GM21367 (cell line): Measurements from ENCODE around the gene ACACB.
"Not testable (repeated sequence)": the region's sequence is repeated elsewhere in the genome, so short reads cannot be mapped to it uniquely, and the experiment has no call there.

Experiments
- ATAC-seq: cut with Tn5 transposase; IDR thresholded peaks from one replicate; pipeline ENCODE4 v1.9.1; 2021; ENCODE audit not compliant: unreplicated experiment

ACACB gene

GRCh38 chr12:109139360-109139759 lies 23.0 kb downstream of the ACACB start:
- ATAC-seq: no peak

DNA sequence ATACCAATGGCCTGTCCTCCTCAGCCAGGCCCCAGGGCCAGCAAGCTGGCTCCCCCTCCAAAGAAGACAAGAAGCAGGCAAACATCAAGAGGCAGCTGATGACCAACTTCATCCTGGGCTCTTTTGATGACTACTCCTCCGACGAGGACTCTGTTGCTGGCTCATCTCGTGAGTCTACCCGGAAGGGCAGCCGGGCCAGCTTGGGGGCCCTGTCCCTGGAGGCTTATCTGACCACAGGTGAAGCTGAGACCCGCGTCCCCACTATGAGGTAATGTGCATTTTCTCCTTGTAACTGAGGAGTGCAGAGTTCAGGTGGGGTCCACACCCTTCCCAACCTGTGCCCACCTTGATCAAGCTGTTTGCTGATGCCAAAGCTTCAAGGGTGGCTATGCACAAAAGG lies 23.4 kb downstream of the ACACB start:
- ATAC-seq: no peak

- ATAC-seq: no peak
These were observed 24.2 kb downstream of the ACACB start for GRCh38 chr12:109140560-109140959.

GRCh38 chr12:109144224-109144623 lies 27.8 kb downstream of the ACACB start:
- no peak for ATAC-seq

DNA sequence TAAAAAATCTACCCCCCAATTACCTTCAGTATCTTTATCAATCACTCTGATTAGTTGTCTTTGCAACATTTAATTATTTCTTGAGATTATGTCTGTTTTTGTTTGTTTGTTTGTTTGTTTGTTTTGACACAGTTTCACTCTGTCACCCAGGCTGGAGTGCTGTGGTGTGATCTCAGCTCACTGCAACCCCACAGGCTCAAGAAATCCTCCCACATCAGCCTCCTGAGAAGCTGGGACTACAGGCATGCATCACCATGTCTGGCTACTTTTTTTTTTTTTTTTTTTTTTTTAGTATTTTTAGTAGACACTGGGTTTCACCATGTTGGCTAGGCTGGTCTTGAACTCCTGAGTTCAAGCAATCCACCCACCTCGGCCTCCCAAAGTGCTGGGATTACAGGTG lies 30.7 kb downstream of the ACACB start:
- not testable (repeated sequence) for ATAC-seq

DNA sequence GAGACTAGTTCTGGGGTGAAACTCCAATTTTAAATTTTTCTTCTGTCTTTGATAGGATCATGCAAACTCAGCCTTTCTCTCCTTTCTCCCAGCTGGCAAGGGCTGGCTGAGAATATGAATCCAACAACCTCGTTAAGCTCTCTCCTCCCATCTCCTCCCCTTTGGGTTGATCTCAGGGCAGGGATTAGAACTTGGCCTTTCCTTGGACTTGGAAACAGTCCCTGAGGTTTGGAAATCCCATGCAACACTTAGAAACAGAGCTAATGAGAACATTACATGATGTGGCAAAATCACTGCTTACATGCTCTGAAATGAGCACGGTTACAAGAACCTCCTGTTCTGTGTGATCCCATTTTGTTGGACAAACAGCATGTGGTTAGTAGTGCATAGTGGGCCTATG lies 31.6 kb downstream of the ACACB start:
- ATAC-seq: no peak

DNA sequence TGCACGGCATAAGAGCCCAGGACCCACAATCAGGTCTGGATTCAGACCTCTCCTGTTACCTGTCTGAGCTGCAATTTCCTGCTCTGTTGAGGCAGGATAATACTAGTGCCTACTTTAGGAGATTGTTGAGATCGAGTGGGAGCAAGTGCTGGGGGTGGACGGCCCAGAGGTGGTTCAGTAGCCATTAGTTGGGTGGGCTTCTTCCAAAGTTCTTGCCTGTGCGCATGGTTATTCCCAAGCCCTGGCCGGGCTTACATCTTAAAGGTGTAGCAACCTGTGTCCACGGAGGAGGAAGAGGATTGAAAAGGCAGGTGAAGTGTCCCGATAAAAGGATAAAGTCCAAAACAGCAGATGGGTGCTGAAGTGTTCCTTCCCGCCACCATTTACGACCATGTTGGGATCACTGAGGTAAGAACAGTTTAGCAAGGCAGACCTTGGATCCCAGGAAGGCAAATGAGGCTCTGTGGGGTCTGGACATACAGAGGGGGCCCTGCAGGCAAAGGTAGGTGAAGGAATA lies 33.8 kb downstream of the ACACB start:
- no peak for ATAC-seq

DNA sequence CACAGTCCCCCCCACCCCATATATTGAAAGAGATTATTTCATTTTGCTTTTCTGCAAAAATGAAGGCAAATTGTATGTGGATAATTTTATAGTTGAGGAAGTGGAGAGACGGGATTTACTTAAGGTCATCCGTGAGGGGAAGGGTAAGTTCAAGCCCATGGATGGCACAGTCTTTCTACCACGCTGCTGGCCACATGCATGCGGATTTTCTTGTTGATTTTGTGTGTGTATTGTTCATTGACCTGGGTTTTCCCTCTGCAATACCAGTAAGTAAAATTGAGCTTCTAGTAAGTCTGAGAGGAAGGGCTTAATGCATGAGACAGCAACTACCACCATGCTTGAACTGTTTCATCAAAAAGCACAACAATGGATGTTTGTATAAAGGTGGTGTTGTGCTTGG lies 35.1 kb downstream of the ACACB start:
- ATAC-seq: no peak

- ATAC-seq: no peak
These were observed 37.5 kb downstream of the ACACB start for GRCh38 chr12:109153821-109154441.

- ATAC-seq: peak; percentile 67
These were observed 38.4 kb downstream of the ACACB start for GRCh38 chr12:109154451-109155438.

DNA sequence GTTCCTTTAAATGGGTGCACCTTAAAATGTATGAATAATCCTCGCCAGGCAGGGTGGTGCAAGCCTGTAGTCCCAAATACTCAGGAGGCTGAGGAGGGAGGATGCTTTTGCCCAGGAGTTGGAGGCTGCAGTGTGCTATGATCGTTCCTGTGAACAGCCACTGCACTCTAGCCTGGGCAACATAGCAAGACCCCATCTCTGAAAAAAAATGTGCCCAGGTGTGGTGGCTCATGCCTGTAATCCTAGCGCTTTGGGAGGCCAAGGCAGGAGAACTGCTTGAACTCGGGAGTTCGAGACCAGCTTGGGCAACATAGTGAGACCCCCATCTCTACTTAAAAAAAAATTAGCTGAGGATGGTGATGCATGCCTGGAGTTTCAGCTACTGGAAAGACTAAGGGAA lies 39.6 kb downstream of the ACACB start:
- no peak for ATAC-seq

DNA sequence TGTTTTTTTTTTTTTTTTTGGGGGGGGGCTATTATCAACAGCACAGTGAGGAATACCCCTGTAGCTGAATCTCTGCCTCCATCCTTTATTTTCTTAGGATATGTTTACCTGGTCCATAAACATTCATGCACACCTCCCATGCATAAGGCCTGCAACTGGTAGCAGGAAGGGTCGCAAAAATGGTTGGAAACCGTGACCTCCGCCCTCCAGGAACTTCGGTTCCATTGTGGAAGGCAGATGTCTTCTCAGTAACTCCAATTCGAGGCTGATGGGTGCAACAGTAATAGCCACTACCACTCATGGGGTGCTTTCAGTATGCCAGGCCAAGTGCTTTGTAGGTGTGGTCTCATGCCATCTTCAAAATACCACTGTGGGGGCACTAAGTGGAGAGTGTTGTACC lies 40.2 kb downstream of the ACACB start:
- ATAC-seq: no peak

- ATAC-seq: no peak
These were observed 41.6 kb downstream of the ACACB start for GRCh38 chr12:109157986-109158385.

- no peak for ATAC-seq
These were observed 44.0 kb downstream of the ACACB start for GRCh38 chr12:109160433-109160832.

DNA sequence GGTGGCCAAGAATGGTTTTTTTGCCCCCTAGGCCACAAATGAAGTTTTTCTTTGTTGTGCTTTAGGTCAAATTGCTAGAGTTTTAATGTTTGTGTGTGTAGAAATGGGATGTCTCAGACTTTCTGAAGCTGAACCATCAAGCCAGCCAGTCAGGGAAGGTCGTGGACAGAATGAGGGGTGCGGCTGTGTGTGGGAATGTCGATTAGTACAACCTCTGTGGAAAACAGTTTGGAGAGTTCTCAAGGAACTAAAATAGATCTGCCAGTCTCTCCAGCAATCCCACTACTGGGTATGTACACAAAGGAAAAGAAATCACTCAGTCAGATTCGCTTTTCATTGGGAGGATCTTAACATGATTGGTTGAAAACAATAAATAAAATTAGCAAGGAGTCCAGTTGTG lies 44.5 kb downstream of the ACACB start:
- no peak for ATAC-seq

DNA sequence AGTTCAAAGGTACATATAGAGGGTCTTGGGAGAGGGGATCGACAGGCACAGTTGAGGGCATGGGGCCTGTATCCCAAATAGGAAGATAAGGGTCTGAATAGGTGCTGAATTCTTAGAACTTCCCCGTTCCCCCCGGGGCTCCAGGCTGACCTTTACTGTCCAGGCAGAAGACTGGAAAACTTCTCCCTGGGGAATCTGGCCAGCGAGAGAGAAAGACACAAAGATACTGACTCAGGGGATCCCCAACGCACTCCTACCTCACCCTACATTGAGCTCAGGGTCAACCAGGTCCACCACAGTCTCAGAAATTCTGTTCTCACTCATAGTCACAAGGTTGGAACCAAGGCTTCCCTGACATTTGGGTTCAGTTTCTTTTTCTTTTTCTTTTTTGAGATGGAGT lies 46.2 kb downstream of the ACACB start:
- no peak for ATAC-seq

DNA sequence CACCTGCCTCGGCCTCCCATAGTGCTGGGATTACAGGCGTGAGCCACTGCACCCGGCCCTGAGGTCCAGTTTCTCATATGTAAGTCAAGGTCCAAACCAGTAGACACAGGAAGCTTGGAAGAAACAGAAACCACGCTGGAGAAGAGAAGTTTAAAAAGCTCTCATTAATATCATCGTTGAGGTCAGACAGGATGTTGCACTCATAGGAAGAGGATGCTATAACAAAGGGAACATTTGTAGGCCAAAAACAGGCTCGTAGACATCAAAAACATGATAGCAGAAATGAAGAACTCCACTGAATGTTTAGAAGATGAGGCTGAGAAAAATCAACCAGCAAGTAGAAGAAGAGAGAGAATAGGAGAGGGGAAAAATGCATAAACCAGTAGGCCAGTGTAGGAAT lies 46.8 kb downstream of the ACACB start:
- ATAC-seq: no peak

DNA sequence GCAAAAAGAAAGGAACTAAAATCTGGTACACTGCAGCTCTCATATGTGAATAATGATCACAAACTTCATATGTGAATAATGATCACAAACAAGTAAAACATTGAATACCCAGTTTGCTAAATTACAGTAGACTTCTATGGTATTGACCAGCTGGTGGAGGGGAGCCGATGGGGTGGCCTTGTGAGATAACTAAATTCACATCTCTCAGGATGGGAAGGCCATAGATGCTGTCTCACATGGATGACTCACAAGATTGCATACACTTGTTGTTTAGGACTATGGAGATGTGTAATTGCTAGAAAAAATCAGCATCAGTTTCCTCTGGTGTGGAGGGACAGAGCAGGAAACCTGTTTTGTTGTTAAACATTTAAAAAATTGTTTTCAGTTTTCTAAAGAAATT lies 49.2 kb downstream of the ACACB start:
- ATAC-seq: no peak

DNA sequence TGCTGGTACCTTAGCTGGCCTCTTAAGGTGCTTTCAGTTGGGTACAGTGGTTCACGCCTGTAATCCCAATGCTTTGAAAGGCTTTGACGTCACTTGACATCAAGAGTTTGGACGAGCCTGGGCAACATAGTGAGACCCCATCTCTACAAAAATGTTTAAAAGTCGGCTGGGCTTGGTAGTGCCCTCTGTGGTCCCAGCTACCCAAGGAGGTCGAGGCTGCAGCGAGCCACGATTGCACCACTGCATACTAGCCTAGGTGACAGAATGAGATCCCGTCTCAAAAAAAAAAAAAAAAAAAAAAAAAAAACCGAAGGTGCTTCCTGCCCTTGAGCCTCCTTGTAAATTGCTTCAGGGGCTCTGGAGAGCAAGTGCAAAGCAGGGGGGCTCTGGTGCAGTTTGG lies 50.0 kb downstream of the ACACB start:
- ATAC-seq: no peak

DNA sequence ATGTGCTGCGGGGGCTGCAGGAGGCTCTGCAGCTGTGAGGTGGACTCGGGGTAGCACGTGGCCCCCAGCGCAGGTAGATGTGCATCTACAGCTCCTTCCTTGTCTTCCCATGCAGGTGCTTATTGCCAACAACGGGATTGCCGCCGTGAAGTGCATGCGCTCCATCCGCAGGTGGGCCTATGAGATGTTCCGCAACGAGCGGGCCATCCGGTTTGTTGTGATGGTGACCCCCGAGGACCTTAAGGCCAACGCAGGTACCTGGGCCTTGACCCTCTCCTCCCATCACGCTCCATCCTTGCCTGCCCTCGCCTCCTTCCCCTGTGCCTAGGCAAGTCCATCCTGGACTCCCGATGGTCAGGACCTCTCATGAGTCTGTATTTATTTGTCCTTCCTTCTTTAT lies 51.4 kb downstream of the ACACB start:
- no peak for ATAC-seq

- ATAC-seq: no peak
These were observed 52.9 kb downstream of the ACACB start for GRCh38 chr12:109169262-109169661.

DNA sequence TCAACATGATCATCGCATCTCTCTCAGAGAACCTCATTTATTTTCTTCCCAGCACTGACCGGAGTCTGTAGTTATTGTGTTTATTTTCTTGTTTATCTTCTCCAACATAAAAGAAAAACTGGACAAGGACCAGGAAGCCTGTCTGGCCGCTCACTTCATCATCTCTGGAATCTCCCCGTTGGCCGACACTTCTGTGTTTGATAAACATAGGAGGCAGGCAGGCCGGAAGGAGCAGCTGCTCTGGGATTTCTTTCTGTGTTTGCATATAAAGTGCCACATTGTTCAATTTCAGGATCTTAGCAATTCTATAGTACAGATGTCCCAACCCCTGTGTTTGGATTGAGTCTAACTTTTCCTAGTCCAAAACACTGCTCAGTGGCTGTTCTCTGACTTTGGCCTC lies 53.3 kb downstream of the ACACB start:
- ATAC-seq: no peak
